ENCODE results near the gene FAAP24. TPM values are rescaled to one million over a fixed set of nuclear protein-coding genes. Genes with fewer than 3 reads are reported as not detected.
A peak's percentile ranks its signal among the peaks of the same experiment; 100 is the strongest.

FAAP24 gene
- total and polyA plus RNA-seq, 2 of the 13 experiments (the other 11 are each of a cell fraction or from before 2014, with no cell fraction given), result 2.3 to 6.0 TPM

DNA sequence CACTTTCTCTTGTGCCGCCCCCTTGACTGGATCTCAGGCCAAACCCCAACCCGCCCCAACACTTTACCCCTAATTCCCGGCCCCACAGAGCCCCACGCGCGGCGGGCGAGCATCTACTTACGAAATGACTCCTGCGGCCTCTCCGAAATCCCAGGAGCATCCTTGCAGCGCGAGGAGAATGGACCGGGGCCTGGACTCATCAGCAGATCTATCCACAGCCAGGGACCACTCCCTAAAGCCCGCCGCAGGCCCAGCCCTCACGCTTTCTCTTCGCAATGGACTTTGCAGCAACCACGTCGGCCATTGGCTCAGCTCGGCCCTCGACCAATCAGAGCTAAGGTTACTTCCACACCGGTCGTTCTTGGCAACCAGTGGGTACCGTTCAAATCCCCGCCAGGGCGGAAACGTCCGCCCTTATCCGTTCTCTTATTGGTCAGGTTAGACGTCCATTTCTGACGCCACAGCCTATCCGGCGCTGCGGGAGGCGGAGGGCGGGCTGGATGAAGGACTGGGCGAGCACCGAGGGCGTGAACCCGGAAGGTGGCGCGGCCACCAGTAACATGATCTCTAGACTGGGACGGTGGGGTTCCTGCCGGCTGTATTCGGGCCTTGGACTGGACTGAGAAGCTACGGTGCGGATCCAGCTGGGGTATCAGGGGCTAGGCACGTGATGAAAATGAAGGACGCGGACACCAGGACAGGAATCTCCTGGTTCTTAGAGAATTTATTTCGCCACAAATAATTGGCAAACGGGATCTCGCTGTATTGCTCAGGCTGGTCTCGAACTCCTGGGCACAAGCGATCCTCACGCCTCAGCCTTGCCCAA is at the start of gene FAAP24, which contains the start of gene CEP89 (continued):
- TF ChIP-seq, protein P1, sequence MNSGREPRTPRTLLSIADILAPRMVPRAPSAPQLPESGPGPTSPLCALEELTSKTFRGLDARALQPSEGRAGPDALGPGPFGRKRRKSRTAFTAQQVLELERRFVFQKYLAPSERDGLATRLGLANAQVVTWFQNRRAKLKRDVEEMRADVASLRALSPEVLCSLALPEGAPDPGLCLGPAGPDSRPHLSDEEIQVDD (CRISPR knock-in tag; IDR thresholded peaks at IDR 0.05; ENCODE audit: borderline replicate concordance), result no peak
- TF ChIP-seq, protein P2, sequence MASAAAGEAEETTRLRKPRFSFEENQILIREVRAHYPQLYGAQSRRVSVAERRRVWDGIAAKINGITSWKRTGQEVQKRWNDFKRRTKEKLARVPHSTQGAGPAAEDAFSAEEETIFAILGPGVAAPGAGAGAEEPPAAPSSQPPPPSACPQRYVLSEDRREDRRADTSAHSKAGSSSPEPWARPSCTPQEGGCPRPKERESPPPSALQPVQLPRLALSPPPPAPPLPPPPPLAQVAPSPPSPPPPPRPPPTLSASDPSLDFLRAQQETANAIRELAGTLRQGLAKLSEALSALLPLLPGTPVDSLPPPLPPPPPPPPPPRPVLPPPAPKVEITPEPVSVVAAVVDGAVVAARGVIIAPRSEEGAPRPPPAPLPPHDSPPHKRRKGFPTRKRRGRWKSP (CRISPR knock-in tag; IDR thresholded peaks at IDR 0.05), result peak; percentile 96; the same call in 1 of the 2 replicates
- peak; percentile 95 for TF ChIP-seq ARID2 (CRISPR knock-in tag; IDR thresholded peaks at IDR 0.05; ENCODE audit: borderline replicate concordance)
- TF ChIP-seq ZNF496 (CRISPR knock-in tag; IDR thresholded peaks at IDR 0.05; ENCODE audit: insufficient replicate concordance), result no peak
- no peak for TF ChIP-seq ZBTB21 (CRISPR knock-in tag; IDR thresholded peaks at IDR 0.05)
- TF ChIP-seq SRSF4 (IDR thresholded peaks at IDR 0.05; ENCODE audit: low read depth, low read length, poor library complexity, severe bottlenecking), result no peak
- no peak for TF ChIP-seq HNF1A (IDR thresholded peaks at IDR 0.05; ENCODE audit: low read depth)
- TF ChIP-seq HNF1A (CRISPR knock-in tag; IDR thresholded peaks at IDR 0.05; ENCODE audit: borderline replicate concordance), result peak; percentile 57; the same call in 1 of the 2 replicates
- no peak for TF ChIP-seq SMAD9 (CRISPR knock-in tag; IDR thresholded peaks at IDR 0.05)
- TF ChIP-seq ZBTB25 (CRISPR knock-in tag; IDR thresholded peaks at IDR 0.05), result peak; percentile 77; the same call in 1 of the 2 replicates
- TF ChIP-seq, protein P3, sequence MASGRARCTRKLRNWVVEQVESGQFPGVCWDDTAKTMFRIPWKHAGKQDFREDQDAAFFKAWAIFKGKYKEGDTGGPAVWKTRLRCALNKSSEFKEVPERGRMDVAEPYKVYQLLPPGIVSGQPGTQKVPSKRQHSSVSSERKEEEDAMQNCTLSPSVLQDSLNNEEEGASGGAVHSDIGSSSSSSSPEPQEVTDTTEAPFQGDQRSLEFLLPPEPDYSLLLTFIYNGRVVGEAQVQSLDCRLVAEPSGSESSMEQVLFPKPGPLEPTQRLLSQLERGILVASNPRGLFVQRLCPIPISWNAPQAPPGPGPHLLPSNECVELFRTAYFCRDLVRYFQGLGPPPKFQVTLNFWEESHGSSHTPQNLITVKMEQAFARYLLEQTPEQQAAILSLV (CRISPR knock-in tag; IDR thresholded peaks at IDR 0.05; ENCODE audit: borderline replicate concordance), result 0 out of 2 replicates have a peak, but pooled peaks have one; percentile 59
- TF ChIP-seq GLI4 (CRISPR knock-in tag; IDR thresholded peaks at IDR 0.05; ENCODE audit: borderline replicate concordance), result peak; percentile 69; the same call in 1 of the 2 replicates
- no peak for TF ChIP-seq NFE2 (CRISPR knock-in tag; IDR thresholded peaks at IDR 0.05)
- TF ChIP-seq TOE1 (CRISPR knock-in tag; IDR thresholded peaks at IDR 0.05), result 0 out of 2 replicates have a peak, but pooled peaks have one; percentile 29
- TF ChIP-seq MTA1 (CRISPR knock-in tag; IDR thresholded peaks at IDR 0.05; ENCODE audit: borderline replicate concordance), result no peak
- peak; percentile 96; the same call in 2 of the 3 replicates for TF ChIP-seq MXI1 (IDR thresholded peaks at IDR 0.05; ENCODE audit: borderline replicate concordance, low read depth, low read length)

All from HepG2 (cell line).